Caco-2 (cell line): ENCODE measurements around the gene EPHB4. TPM values are rescaled to one million over a fixed set of nuclear protein-coding genes. Genes with fewer than 3 reads are reported as not detected.

ENCODE experiments used
- BruUV-seq: library from RNA; stranded (reverse); fragments of 400-500 nt; replicated peaks from 2 replicates; lab custom pipeline; 2021; lab: Mats Ljungman, UMichigan
- CTCF ChIA-PET: fragments of 300-600 bp; sonication (Branson Sonifier 250); formaldehyde crosslinking; loops from one replicate; lab custom pipeline; 2022; ENCODE audit warnings: antibody characterized with exemption; lab: Charles Lee
- POLR2A ChIA-PET: fragments of 300-600 bp; sonication (Branson Sonifier 250); formaldehyde crosslinking; loops from one replicate; lab custom pipeline; 2022; ENCODE audit warnings: antibody characterized with exemption; lab: Charles Lee
- DNase-seq, 2 experiments: peaks; one replicate each; pipeline versions ENCODE4 v3.0.0 to v3.0.0-alpha.2; 2020 to 2022
- H3K27me3 ChIP-seq: replicated peaks from 2 replicates; pipeline ENCODE4 v1.6.0; 2011; ENCODE audit warnings: low read length; ENCODE audit not compliant: control insufficient read depth, insufficient read depth
- H3K36me3 ChIP-seq: 2 replicates; pipeline ENCODE4 v1.5.1; 2011; ENCODE audit warnings: low read length; ENCODE audit not compliant: control insufficient read depth, insufficient read depth
- H3K4me1 ChIP-seq: fragments of 250-450 bp; sonication (Bioruptor Pico); 2 replicates; pipeline ENCODE4 v1.5.1; 2020; ENCODE audit warnings: mild to moderate bottlenecking
- H3K4me3 ChIP-seq: 2 replicates; pipeline ENCODE4 v1.5.1; 2011; ENCODE audit warnings: low read depth, mild to moderate bottlenecking, control low read depth, low read length
- H3K9me3 ChIP-seq: fragments of 250-450 bp; sonication (Bioruptor Pico); 2 replicates; pipeline ENCODE4 v1.5.1; 2020; ENCODE audit warnings: mild to moderate bottlenecking, moderate library complexity
- H3K27ac Mint-ChIP-seq: one replicate; pipeline ENCODE4 v1.8.0; 2022; ENCODE audit warnings: mixed read lengths; ENCODE audit not compliant: unreplicated experiment
- H3K27me3 Mint-ChIP-seq: one replicate; pipeline ENCODE4 v1.8.0; 2022; ENCODE audit warnings: mixed read lengths; ENCODE audit not compliant: insufficient read depth, unreplicated experiment
- H3K36me3 Mint-ChIP-seq: one replicate; pipeline ENCODE4 v1.8.0; 2022; ENCODE audit warnings: mild to moderate bottlenecking, mixed read lengths; ENCODE audit not compliant: insufficient read depth, unreplicated experiment
- H3K4me1 Mint-ChIP-seq: one replicate; pipeline ENCODE4 v1.8.0; 2022; ENCODE audit warnings: low read depth, mixed read lengths; ENCODE audit not compliant: unreplicated experiment
- H3K4me3 Mint-ChIP-seq: one replicate; pipeline ENCODE4 v1.8.0; 2022; ENCODE audit warnings: mild to moderate bottlenecking, moderate library complexity, mixed read lengths; ENCODE audit not compliant: unreplicated experiment
- H3K9me3 Mint-ChIP-seq: one replicate; pipeline ENCODE4 v1.8.0; 2022; ENCODE audit warnings: mixed read lengths; ENCODE audit not compliant: unreplicated experiment
- CTCF ChIP-seq, 2 experiments: fragments of 200-600 bp in 1 of 2; IDR thresholded peaks; 1 replicate in 1 of 2; 2 replicates in 1 of 2; pipeline versions ENCODE4 v1.5.1 to v1.8.0; 2011 to 2022; ENCODE audit warnings: antibody characterized with exemption in 1 of 2, control low read depth in 1 of 2, inconsistent platforms in 1 of 2, low read depth in 1 of 2, low read length in 1 of 2, mild to moderate bottlenecking in 1 of 2, moderate library complexity in 1 of 2; ENCODE audit not compliant: insufficient read depth in 1 of 2, severe bottlenecking in 1 of 2, unreplicated experiment in 1 of 2
- intact Hi-C: fragments of 100-400 bp; cut with micrococcal nuclease; formaldehyde crosslinking; loops from one replicate; pipeline ENCODE4 v1.10.0; 2022; ENCODE audit not compliant: unreplicated experiment
- total RNA-seq: library from RNA; stranded (reverse); gene quantifications from 2 replicates; pipeline ENCODE4 v1.2.3, GENCODE V29; 2022

Gene EPHB4
- total RNA-seq, 1 experiment from 2014 or later = 112 TPM

GRCh38 chr7:100863406-100863950, 36.2 kb upstream of the EPHB4 start:
- Mint-ChIP-seq H3K27me3 (no peaks in the 10 kb centered on the region), H3K9me3 (no peaks in the 10 kb centered on the region), H3K4me3 (no peak overlapping the region), H3K36me3 (peaks cover 67% of the 10 kb centered on the region), H3K27ac (no peak overlapping the region), H3K4me1 (peaks cover 7% of the 10 kb centered on the region)
- Histone ChIP-seq H3K4me1 (peaks cover 10% of the 10 kb centered on the region), H3K36me3 (peaks cover 5% of the 10 kb centered on the region), H3K4me3 (no peak overlapping the region), H3K27me3 (no peaks in the 10 kb centered on the region), H3K9me3 (no peaks in the 10 kb centered on the region)
- DNase-seq = no peak
- intact Hi-C loops = no loop called here
- no TSS peak for BruUV-seq
- TF ChIP-seq CTCF (IDR thresholded peaks at IDR 0.05; ENCODE audit: insufficient read depth in 1 of 2, low read depth in 1 of 2, low read length in 1 of 2, severe bottlenecking in 1 of 2, unreplicated experiment in 1 of 2) = no peak
- ChIA-PET POLR2A (no interaction called here), CTCF (no interaction called here)

- POLR2A ChIA-PET = interaction anchor here (0.9 kb wide), 1 partner anchor 17 kb away, joined by 7 read pairs; no protein-coding TSS in a partner anchor
- Mint-ChIP-seq H3K4me3 (no peak overlapping the region), H3K36me3 (peaks cover 61% of the 10 kb centered on the region), H3K4me1 (peaks cover 15% of the 10 kb centered on the region), H3K27me3 (no peaks in the 10 kb centered on the region), H3K9me3 (no peaks in the 10 kb centered on the region), H3K27ac (no peak overlapping the region)
- TF ChIP-seq CTCF (IDR thresholded peaks at IDR 0.05; ENCODE audit: insufficient read depth in 1 of 2, low read depth in 1 of 2, low read length in 1 of 2, severe bottlenecking in 1 of 2, unreplicated experiment in 1 of 2) = no peak
- intact Hi-C loops = no loop called here
- no TSS peak for BruUV-seq
- no peak for DNase-seq
- Histone ChIP-seq H3K4me1 (peaks cover 11% of the 10 kb centered on the region), H3K4me3 (no peak overlapping the region), H3K36me3 (peaks cover 5% of the 10 kb centered on the region), H3K27me3 (no peaks in the 10 kb centered on the region), H3K9me3 (no peaks in the 10 kb centered on the region)
- CTCF ChIA-PET = interaction anchor here (0.6 kb wide), 2 partner anchors 14 to 72 kb away, joined by 3 read pairs; no protein-coding TSS in a partner anchor
Observed at GRCh38 chr7:100861616-100861985, 34.3 kb upstream of the EPHB4 start.

- BruUV-seq = no TSS peak
- TF ChIP-seq CTCF (IDR thresholded peaks at IDR 0.05; ENCODE audit: insufficient read depth in 1 of 2, low read depth in 1 of 2, low read length in 1 of 2, severe bottlenecking in 1 of 2, unreplicated experiment in 1 of 2) = no peak
- no peak overlapping the region for H3K4me3 Mint-ChIP-seq
- intact Hi-C loops = no loop called here
- Histone ChIP-seq H3K4me3 (no peak overlapping the region), H3K36me3 (peaks cover 5% of the 10 kb centered on the region), H3K27me3 (no peaks in the 10 kb centered on the region), H3K9me3 (no peaks in the 10 kb centered on the region), H3K4me1 (peaks cover 11% of the 10 kb centered on the region)
- POLR2A ChIA-PET = no interaction called here
- DNase-seq = no peak
- H3K36me3 Mint-ChIP-seq = peaks cover 67% of the 10 kb centered on the region
- CTCF ChIA-PET = no interaction called here
- H3K4me1 Mint-ChIP-seq = peaks cover 17% of the 10 kb centered on the region
- H3K9me3 Mint-ChIP-seq = no peaks in the 10 kb centered on the region
- H3K27me3 Mint-ChIP-seq = no peaks in the 10 kb centered on the region
- H3K27ac Mint-ChIP-seq = no peak overlapping the region
Observed at GRCh38 chr7:100860702-100861615, 33.6 kb upstream of the EPHB4 start.
